Naive thymus-derived CD4-positive, alpha-beta T cell (primary cell): ENCODE results near the gene CAMK1. TPM values are rescaled to one million over a fixed set of nuclear protein-coding genes. Genes with fewer than 3 reads are reported as not detected.
A peak's percentile ranks its signal among the peaks of the same experiment; 100 is the strongest.

Experiments used
- ATAC-seq: fragments of 150-1000 bp; cut with Tn5 transposase; 2 replicates; pipeline ENCODE4 v1.10.0; 2021; ENCODE audit warnings: mild to moderate bottlenecking, moderate library complexity
- CTCF ChIA-PET: fragments of 350-600 bp; sonication (Branson Sonifier 250); formaldehyde crosslinking; loops from one replicate; lab custom pipeline; 2021; ENCODE audit warnings: antibody characterized with exemption; lab: Charles Lee
- POLR2A ChIA-PET: fragments of 350-600 bp; sonication (Branson Sonifier 250); formaldehyde crosslinking; loops from one replicate; lab custom pipeline; 2021; ENCODE audit warnings: antibody characterized with exemption, inconsistent platforms; lab: Charles Lee
- DNase-seq, 9 donors: peaks; one replicate each; pipeline versions ENCODE4 v3.0.0 to v3.0.0-alpha.2; 2020 to 2022; ENCODE audit warnings: mixed read lengths in 1 of 9
- H3K27ac ChIP-seq: one replicate; pipeline ENCODE4 v1.7.0; 2013; ENCODE audit warnings: mild to moderate bottlenecking, low read depth, low read length, moderate library complexity
- H3K27me3 ChIP-seq, 2 donors: one replicate each; pipeline ENCODE4 v1.7.0; 2013; ENCODE audit warnings: low read length in 2 of 2, mild to moderate bottlenecking in 2 of 2, moderate library complexity in 2 of 2; ENCODE audit not compliant: control insufficient read depth in 2 of 2, insufficient read depth in 2 of 2
- H3K36me3 ChIP-seq, 3 experiments: 1 replicate in 2 of 3; 2 replicates in 1 of 3; pipeline ENCODE4 v1.7.0; 2013; ENCODE audit warnings: low read length in 3 of 3, mild to moderate bottlenecking in 3 of 3, moderate library complexity in 1 of 3; ENCODE audit not compliant: insufficient read depth in 3 of 3, control insufficient read depth in 2 of 3
- H3K4me1 ChIP-seq, 2 donors: one replicate each; pipeline ENCODE4 v1.7.0; 2013; ENCODE audit warnings: low read length in 2 of 2, mild to moderate bottlenecking in 2 of 2, moderate library complexity in 1 of 2; ENCODE audit not compliant: control insufficient read depth in 2 of 2, insufficient read depth in 2 of 2
- H3K4me3 ChIP-seq: 2 replicates; pipeline ENCODE4 v1.7.0; 2013; ENCODE audit warnings: mild to moderate bottlenecking, low read length
- H3K9me3 ChIP-seq, 3 experiments: 1 replicate in 2 of 3; 2 replicates in 1 of 3; pipeline ENCODE4 v1.7.0; 2013; ENCODE audit warnings: low read length in 3 of 3; ENCODE audit not compliant: control insufficient read depth in 2 of 3
- H3K27ac Mint-ChIP-seq, 9 donors: one replicate each; pipeline ENCODE4 v1.8.0; 2020 to 2022; ENCODE audit warnings: mixed read lengths in 9 of 9, mild to moderate bottlenecking in 8 of 9, moderate library complexity in 5 of 9, inconsistent platforms in 2 of 9
- H3K27me3 Mint-ChIP-seq, 5 donors: one replicate each; pipeline ENCODE4 v1.8.0; 2021 to 2022; ENCODE audit warnings: mixed read lengths in 5 of 5, mild to moderate bottlenecking in 1 of 5
- H3K36me3 Mint-ChIP-seq, 5 donors: one replicate each; pipeline ENCODE4 v1.8.0; 2020 to 2022; ENCODE audit warnings: mixed read lengths in 5 of 5, mild to moderate bottlenecking in 3 of 5, inconsistent platforms in 1 of 5
- H3K4me1 Mint-ChIP-seq, 7 donors: one replicate each; pipeline ENCODE4 v1.8.0; 2020 to 2022; ENCODE audit warnings: mixed read lengths in 7 of 7, mild to moderate bottlenecking in 3 of 7, inconsistent platforms in 1 of 7
- H3K4me3 Mint-ChIP-seq, 10 donors: one replicate each; pipeline ENCODE4 v1.8.0; 2020 to 2022; ENCODE audit warnings: mild to moderate bottlenecking in 10 of 10, mixed read lengths in 10 of 10, moderate library complexity in 6 of 10, inconsistent platforms in 2 of 10
- H3K9me3 Mint-ChIP-seq, 11 donors: one replicate each; pipeline ENCODE4 v1.8.0; 2020 to 2022; ENCODE audit warnings: mixed read lengths in 11 of 11, mild to moderate bottlenecking in 4 of 11, inconsistent platforms in 1 of 11, moderate library complexity in 1 of 11
- intact Hi-C, 2 donors: fragments of 100-400 bp; cut with micrococcal nuclease; formaldehyde crosslinking; loops; one replicate each; pipeline ENCODE4 v1.15.1; 2023
- polyA plus RNA-seq, 2 donors: library from polyadenylated mRNA; unstranded; fragments of 300-500 nt; fragmentation: Illumina TruSeq; gene quantifications; one replicate each; pipeline ENCODE4 v1.2.3, GENCODE V29; 2021
- total RNA-seq, 6 experiments: library from RNA in 5 of 6; stranded (reverse) in 5 of 6; gene quantifications; 1 replicate in 5 of 6; 2 replicates in 1 of 6; pipeline ENCODE4 v1.2.3 and lab custom pipeline; 2021 to 2026

Gene CAMK1
- total and polyA plus RNA-seq, 7 experiments from 2014 or later: 0.85 to 36.3 (median 2.1) TPM

DNA sequence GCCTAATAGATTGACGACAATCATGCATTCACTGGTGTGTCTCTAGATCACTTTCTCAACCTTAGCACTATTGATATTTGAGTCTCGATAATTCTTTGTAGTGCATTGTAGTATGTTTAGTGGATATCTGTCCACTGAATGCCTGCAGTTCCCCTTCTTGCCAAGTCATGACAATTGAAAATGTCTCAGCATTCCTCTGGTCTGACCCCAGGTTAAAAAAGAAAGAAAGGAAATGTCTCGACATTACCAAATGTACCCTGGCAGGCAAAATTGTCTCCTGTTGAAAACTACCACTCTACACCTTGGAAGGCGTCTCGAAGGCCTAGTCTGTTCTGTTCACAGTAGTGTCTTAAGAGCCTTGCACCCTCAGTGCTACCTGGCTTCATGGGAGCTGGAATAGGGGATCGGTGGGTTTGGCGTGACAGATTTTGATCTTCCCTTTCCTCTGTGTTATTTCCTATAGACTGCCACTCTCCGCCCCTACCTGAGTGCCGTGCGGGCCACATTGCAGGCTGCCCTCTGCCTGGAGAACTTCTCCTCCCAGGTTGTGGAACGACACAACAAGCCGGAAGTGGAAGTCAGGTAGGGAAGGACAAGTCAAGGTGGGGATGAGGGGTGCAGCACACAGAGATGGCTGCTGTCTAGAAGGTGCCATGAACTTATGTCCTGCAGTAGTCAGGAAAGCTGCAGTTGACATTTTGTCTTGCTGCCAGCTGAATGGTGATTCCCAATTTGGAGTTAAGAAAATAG is 27.6 kb upstream of the CAMK1 start:
- Mint-ChIP-seq H3K4me3 (peak overlapping the region in 4 of 10 donors; percentile 2 to 34 (median 30)), H3K9me3 (no peaks in the 10 kb centered on the region), H3K4me1 (peaks cover 23 to 53% (median 37%) of the 10 kb centered on the region in 7 donors), H3K27ac (peak overlapping the region in 2 of 9 donors; percentile 13 to 15), H3K36me3 (peaks cover 4 to 43% (median 15%) of the 10 kb centered on the region in 5 donors), H3K27me3 (no peaks in the 10 kb centered on the region)
- ATAC-seq (no peak), DNase-seq (no peak)
- intact Hi-C loops: loop anchor here in 1 of 2 donors (10.0 kb wide), 1 partner anchor 293 kb away; no protein-coding TSS in a partner anchor
- no peaks in the 10 kb centered on the region for H3K27me3 ChIP-seq
- peaks cover 34 to 64% (median 38%) of the 10 kb centered on the region in 3 experiments for H3K36me3 ChIP-seq
- ChIA-PET CTCF (no interaction called here), POLR2A (interaction anchor here (0.6 to 3.5 kb wide), 3 partner anchors 11 to 46 kb away, joined by 3 to 23 read pairs (median 5); partner anchors contain the start of genes RPUSD3 and TTLL3)
- H3K4me1 ChIP-seq: peaks cover 27 to 35% of the 10 kb centered on the region in 2 donors
- peak overlapping the region; percentile 22 for H3K27ac ChIP-seq
- no peak overlapping the region for H3K4me3 ChIP-seq
- H3K9me3 ChIP-seq: no peaks in the 10 kb centered on the region

DNA sequence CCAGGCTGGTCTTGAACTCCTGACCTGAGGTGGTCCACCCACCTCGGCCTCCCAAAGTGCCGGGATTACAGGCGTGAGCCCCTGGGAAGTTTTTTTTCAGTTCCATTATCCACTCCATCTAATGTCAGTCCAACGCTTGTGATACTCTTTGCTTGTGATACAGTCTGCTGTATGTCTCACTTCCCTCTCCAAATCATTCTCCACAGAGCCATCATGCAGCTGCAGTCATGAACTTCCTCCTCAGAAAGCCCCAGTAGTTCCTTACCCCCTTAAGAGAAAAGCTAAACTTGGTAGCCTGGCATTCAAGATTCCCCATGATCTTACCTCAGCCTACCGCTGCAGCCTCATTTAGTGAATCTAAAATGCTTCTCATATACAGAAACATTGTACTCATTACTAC is 25.5 kb upstream of the CAMK1 start:
- Mint-ChIP-seq H3K9me3 (no peaks in the 10 kb centered on the region), H3K36me3 (peaks cover 7 to 39% (median 22%) of the 10 kb centered on the region in 5 donors), H3K27me3 (no peaks in the 10 kb centered on the region), H3K4me1 (peaks cover 35 to 70% (median 54%) of the 10 kb centered on the region in 7 donors), H3K4me3 (peak overlapping the region; percentile 25 to 97 (median 70)), H3K27ac (peak overlapping the region in 7 of 9 donors; percentile 34 to 100 (median 80))
- Histone ChIP-seq H3K4me3 (no peak overlapping the region), H3K4me1 (peaks cover 45 to 52% of the 10 kb centered on the region in 2 donors), H3K36me3 (peaks cover 20 to 51% (median 30%) of the 10 kb centered on the region in 3 experiments), H3K27me3 (no peaks in the 10 kb centered on the region), H3K27ac (no peak overlapping the region), H3K9me3 (no peaks in the 10 kb centered on the region)
- CTCF ChIA-PET: no interaction called here
- ATAC-seq (no peak), DNase-seq (no peak)
- POLR2A ChIA-PET: interaction anchor here (1.0 to 3.5 kb wide), 5 partner anchors 9 to 26 kb away, joined by 3 to 23 read pairs (median 4); partner anchors contain the start of genes CAMK1 and TTLL3
- intact Hi-C loops: loop anchor here in 1 of 2 donors (10.0 kb wide), 1 partner anchor 290 kb away; no protein-coding TSS in a partner anchor

DNA sequence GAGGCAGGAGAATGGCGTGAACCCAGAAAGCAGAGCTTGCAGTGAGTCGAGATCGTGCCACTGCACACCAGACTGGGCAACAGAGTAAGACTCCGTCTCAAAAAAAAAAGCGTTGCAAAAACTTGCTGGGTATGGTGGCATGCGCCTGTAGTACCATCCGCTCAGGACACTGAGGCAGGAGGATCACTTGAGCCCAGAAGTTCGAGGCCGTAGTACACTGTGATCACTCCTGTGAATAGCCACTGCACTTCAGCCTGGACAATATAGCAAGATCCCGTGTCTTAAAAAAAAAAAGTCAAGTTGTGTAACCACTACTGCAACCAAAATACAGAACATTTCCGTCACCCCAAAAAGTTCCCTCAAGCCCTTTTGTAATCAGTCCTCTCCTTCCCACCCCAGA is 24.7 kb upstream of the CAMK1 start:
- Mint-ChIP-seq H3K4me1 (peaks cover 40 to 72% (median 60%) of the 10 kb centered on the region in 7 donors), H3K36me3 (peaks cover 11 to 41% (median 28%) of the 10 kb centered on the region in 5 donors), H3K9me3 (no peaks in the 10 kb centered on the region), H3K4me3 (peak overlapping the region; percentile 68 to 100 (median 98)), H3K27me3 (no peaks in the 10 kb centered on the region), H3K27ac (peak overlapping the region; percentile 16 to 100 (median 97))
- ATAC-seq (no peak), DNase-seq (no peak)
- Histone ChIP-seq H3K4me3 (no peak overlapping the region), H3K36me3 (peaks cover 14 to 51% (median 22%) of the 10 kb centered on the region in 3 experiments), H3K27me3 (no peaks in the 10 kb centered on the region), H3K27ac (peak overlapping the region; percentile 30), H3K9me3 (no peaks in the 10 kb centered on the region), H3K4me1 (peaks cover 45 to 53% of the 10 kb centered on the region in 2 donors)
- ChIA-PET POLR2A (interaction anchor here (0.8 to 2.7 kb wide), 4 partner anchors 10 to 14 kb away, joined by 3 to 61 read pairs (median 8); partner anchors contain the start of gene TTLL3), CTCF (no interaction called here)
- intact Hi-C loops: loop anchor here (5.0 to 10.0 kb wide), 2 partner anchors 213 to 290 kb away; no protein-coding TSS in a partner anchor

DNA sequence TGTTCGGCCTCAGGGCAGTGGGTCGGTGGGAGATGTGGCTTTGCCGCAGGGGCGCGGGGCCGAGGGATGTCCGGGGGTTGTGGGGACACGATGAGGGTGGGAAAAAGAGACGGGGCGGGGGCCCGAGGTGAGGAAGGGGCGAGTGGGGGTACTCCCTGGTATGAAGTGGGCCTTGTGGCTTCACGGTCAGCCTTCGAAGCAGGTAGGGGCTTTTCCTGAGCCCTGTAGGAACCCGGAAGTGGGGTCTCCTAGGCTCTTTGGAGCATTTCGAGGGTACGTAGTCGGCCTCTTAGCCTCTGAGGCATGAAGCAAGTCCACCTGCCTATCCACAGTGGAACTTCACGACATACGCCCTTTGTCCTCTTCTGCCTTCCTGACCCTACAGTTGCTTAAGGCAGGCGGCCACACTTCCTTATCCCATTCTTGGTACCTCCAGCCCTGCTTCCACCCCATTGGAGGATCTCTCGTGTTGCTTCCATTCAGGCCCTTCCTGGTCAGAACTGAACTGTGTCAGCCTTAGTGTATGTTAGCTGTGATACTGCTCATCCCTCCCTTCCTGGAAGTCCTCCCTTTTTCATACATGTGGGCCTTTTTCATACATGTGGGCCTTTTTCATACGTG is 23.5 kb upstream of the CAMK1 start:
- Histone ChIP-seq H3K27me3 (no peaks in the 10 kb centered on the region), H3K36me3 (peaks cover 9 to 48% (median 14%) of the 10 kb centered on the region in 3 experiments), H3K9me3 (no peaks in the 10 kb centered on the region), H3K4me1 (peaks cover 45 to 53% of the 10 kb centered on the region in 2 donors), H3K4me3 (peak overlapping the region; percentile 81), H3K27ac (peak overlapping the region; percentile 98)
- no peak for ATAC-seq
- POLR2A ChIA-PET: interaction anchor here (0.6 to 2.7 kb wide), 29 partner anchors 8 to 470 kb away, joined by 3 to 61 read pairs (median 5); partner anchors contain the start of genes BRPF1, CAMK1, CRELD1 and JAGN1
- CTCF ChIA-PET: interaction anchor here (0.7 to 1.4 kb wide), 3 partner anchors 15 to 66 kb away, joined by 3 to 7 read pairs (median 4); no protein-coding TSS in a partner anchor
- no peaks in the 10 kb centered on the region for H3K27me3 Mint-ChIP-seq
- DNase-seq: peak in 4 of 9 donors; percentile 11 to 45 (median 34)
- peak overlapping the region; percentile 90 to 100 (median 98) for H3K4me3 Mint-ChIP-seq
- peak overlapping the region; percentile 97 to 100 (median 99) for H3K27ac Mint-ChIP-seq
- intact Hi-C loops: loop anchor here (1.0 to 10.0 kb wide), 7 partner anchors 16 to 456 kb away; partner anchors contain the start of genes EMC3 (in 1 of the 2), FANCD2 (in 1 of the 2), RPUSD3 (in 1 of the 2) and TATDN2 (in 1 of the 2)
- H3K36me3 Mint-ChIP-seq: peaks cover 11 to 44% (median 32%) of the 10 kb centered on the region in 5 donors
- H3K4me1 Mint-ChIP-seq: peaks cover 40 to 77% (median 61%) of the 10 kb centered on the region in 7 donors
- no peaks in the 10 kb centered on the region for H3K9me3 Mint-ChIP-seq

DNA sequence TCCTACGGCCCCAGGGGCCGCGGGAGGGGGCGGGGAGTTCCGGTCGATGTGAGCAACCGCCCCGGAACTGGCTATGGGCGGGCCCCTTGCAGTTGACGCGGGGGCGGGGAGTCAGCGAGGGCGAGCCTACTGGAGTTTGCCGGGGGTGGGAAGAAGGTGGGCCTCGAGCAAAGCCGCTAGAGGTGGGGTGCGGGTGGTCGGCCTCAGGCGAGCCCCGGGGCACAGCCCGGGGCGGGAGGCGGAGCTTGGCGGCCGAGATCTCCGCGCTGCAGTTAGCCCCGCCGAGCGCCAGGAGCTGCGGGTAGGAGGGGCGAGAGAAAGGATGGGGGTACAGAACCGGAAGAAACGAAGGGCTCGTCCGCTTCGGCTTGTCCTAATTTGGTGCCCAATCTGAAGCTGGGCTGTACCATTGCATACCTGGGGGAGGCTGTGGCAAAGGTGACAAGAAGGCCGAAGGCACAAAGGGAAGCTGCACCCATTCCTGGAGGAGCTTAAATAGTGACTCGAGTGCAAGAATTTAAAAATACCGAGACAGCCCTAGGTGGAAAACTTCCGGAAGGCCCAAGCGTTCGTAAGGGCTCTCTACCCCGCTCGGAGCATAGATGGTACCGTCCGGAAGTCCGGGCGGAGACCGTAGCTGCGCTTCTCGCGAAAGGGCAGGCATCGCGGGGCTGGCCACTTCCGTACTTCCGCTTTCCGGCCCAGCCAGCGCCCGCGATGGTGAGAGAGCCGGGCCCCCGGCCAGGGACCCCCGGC is 22.8 kb upstream of the CAMK1 start, which contains the start of the genes ARPC4 and TADA3:
ARPC4 (plus strand) TSS at position 678 of the 756 bp plus-strand sequence; CDS start at position 718, 40 bp downstream.
TADA3 (minus strand) TSS at position 69 of the 756 bp plus-strand sequence. CDS start 1,007 bp downstream, outside the sequence.
- ATAC-seq (peak; percentile 92), DNase-seq (peak; percentile 83 to 96 (median 93))
- H3K27ac Mint-ChIP-seq: peak within 1 kb of the TSS; percentile 97 to 100 (median 99)
- ChIA-PET POLR2A (interaction anchor here (0.5 to 2.7 kb wide), 31 partner anchors 9 to 471 kb away, joined by 3 to 61 read pairs (median 5); partner anchors contain the start of genes BRPF1, CAMK1, CRELD1 and JAGN1), CTCF (interaction anchor here (1.0 to 1.4 kb wide), 2 partner anchors 16 to 17 kb away, joined by 3 to 7 read pairs; no protein-coding TSS in a partner anchor)
- H3K4me3 ChIP-seq: peak within 1 kb of the TSS; percentile 81
- no peaks in the 10 kb centered on the region for H3K27me3 Mint-ChIP-seq
- no peaks in the 10 kb centered on the region for H3K9me3 ChIP-seq
- H3K9me3 Mint-ChIP-seq: no peaks in the 10 kb centered on the region
- peaks cover 45 to 75% (median 63%) of the 10 kb centered on the region in 7 donors for H3K4me1 Mint-ChIP-seq
- peaks cover 2 to 45% (median 7%) of the 10 kb centered on the region in 3 experiments for H3K36me3 ChIP-seq
- intact Hi-C loops: loop anchor here (1.0 to 10.0 kb wide), 20 partner anchors 12 to 529 kb away; partner anchors contain the start of genes BRPF1 (in 2 of the 2), CRELD1 (in 2 of the 2), EMC3 (in 2 of the 2) and FANCD2 (in 2 of the 2)
- H3K4me3 Mint-ChIP-seq: peak within 1 kb of the TSS; percentile 90 to 100 (median 98)
- H3K36me3 Mint-ChIP-seq: peaks cover 14 to 43% (median 33%) of the 10 kb centered on the region in 5 donors
- peaks cover 47% of the 10 kb centered on the region in 2 donors for H3K4me1 ChIP-seq
- no peaks in the 10 kb centered on the region for H3K27me3 ChIP-seq
- H3K27ac ChIP-seq: peak within 1 kb of the TSS; percentile 98
